H1 (cell line): ENCODE measurements around the gene STX2. TPM values are rescaled to one million over a fixed set of nuclear protein-coding genes. Genes with fewer than 3 reads are reported as not detected.

Source experiments
- CTCF ChIA-PET: fragments of 300-600 bp; sonication (Branson Sonifier 250); formaldehyde crosslinking; loops from one replicate; lab custom pipeline; 2021; ENCODE audit not compliant: partially characterized antibody; lab: Charles Lee
- POLR2A ChIA-PET: fragments of 300-600 bp; sonication (Branson Sonifier 250); formaldehyde crosslinking; loops from one replicate; lab custom pipeline; 2021; ENCODE audit warnings: inconsistent platforms; ENCODE audit not compliant: partially characterized antibody; lab: Charles Lee
- DNase-seq, 2 experiments: peaks; one replicate each; pipeline versions ENCODE4 v3.0.0 to v3.0.0-alpha.2; 2010 to 2022; ENCODE audit warnings: low spot score in 2 of 2, low read depth in 1 of 2, mixed read lengths in 1 of 2
- FAIRE-seq: peaks from 2 replicates; lab custom pipeline; 2011; peaks lifted over from hg19 to GRCh38; lab: Jason Lieb, UNC
- H2AFZ ChIP-seq: 2 replicates; pipeline ENCODE4 v1.8.1; 2012; ENCODE audit warnings: low read length, inconsistent platforms
- H2AK5ac ChIP-seq: 2 replicates; pipeline ENCODE4 v1.6.1; 2013; ENCODE audit warnings: low read depth, low read length
- H2BK120ac ChIP-seq: replicated peaks from 2 replicates; pipeline ENCODE3; 2013; ENCODE audit warnings: low read depth, low read length, inconsistent platforms
- H2BK12ac ChIP-seq: 2 replicates; pipeline ENCODE4 v1.6.1; 2013; ENCODE audit warnings: low read depth, low read length
- H2BK15ac ChIP-seq: 2 replicates; pipeline ENCODE4 v1.6.1; 2013; ENCODE audit warnings: low read length
- H2BK20ac ChIP-seq: 2 replicates; pipeline ENCODE4 v1.6.1; 2013; ENCODE audit warnings: low read length
- H2BK5ac ChIP-seq: 2 replicates; pipeline ENCODE4 v1.6.1; 2013; ENCODE audit warnings: low read depth, low read length
- H3K14ac ChIP-seq: 2 replicates; pipeline ENCODE4 v1.6.1; 2013; ENCODE audit warnings: inconsistent platforms; ENCODE audit not compliant: insufficient read length
- H3K18ac ChIP-seq: 2 replicates; pipeline ENCODE4 v1.6.1; 2013; ENCODE audit warnings: low read length; ENCODE audit errors: extremely low read depth
- H3K23ac ChIP-seq: 2 replicates; pipeline ENCODE4 v1.6.1; 2013; ENCODE audit warnings: inconsistent platforms; ENCODE audit not compliant: insufficient read length
- H3K23me2 ChIP-seq: 2 replicates; pipeline ENCODE4 v1.6.1; 2013; ENCODE audit warnings: low read depth, low read length
- H3K27ac ChIP-seq: 2 replicates; pipeline ENCODE4 v1.6.1; 2011; ENCODE audit warnings: low read depth, low read length, inconsistent platforms
- H3K27me3 ChIP-seq, 4 experiments: replicated peaks in 1 of 4; 1 replicate in 1 of 4; 2 replicates in 3 of 4; pipeline versions ENCODE4 v1.6.1 to v1.8.1; 2011 to 2013; ENCODE audit warnings: low read length in 3 of 4, mild to moderate bottlenecking in 3 of 4, inconsistent platforms in 2 of 4, mixed read lengths in 2 of 4, moderate library complexity in 1 of 4; ENCODE audit not compliant: control insufficient read depth in 3 of 4, insufficient read depth in 3 of 4; ENCODE audit errors: extremely low read depth in 1 of 4
- H3K36me3 ChIP-seq, 4 experiments: 2 replicates each; pipeline versions ENCODE4 v1.6.1 to v1.8.1; 2011 to 2013; ENCODE audit warnings: mild to moderate bottlenecking in 4 of 4, low read length in 3 of 4, moderate library complexity in 2 of 4, control low read depth in 1 of 4, inconsistent platforms in 1 of 4; ENCODE audit not compliant: insufficient read depth in 4 of 4, control insufficient read depth in 2 of 4
- H3K4ac ChIP-seq: replicated peaks from 2 replicates; pipeline ENCODE3; 2013; ENCODE audit warnings: low read length, low read depth, mixed read lengths, inconsistent platforms; ENCODE audit not compliant: insufficient read length
- H3K4me1 ChIP-seq, 4 experiments: replicated peaks in 1 of 4; 1 replicate in 1 of 4; 2 replicates in 3 of 4; pipeline versions ENCODE4 v1.6.1 to v1.8.1; 2011 to 2013; ENCODE audit warnings: low read length in 3 of 4, inconsistent platforms in 2 of 4, mixed read lengths in 1 of 4; ENCODE audit not compliant: insufficient read depth in 4 of 4, control insufficient read depth in 3 of 4
- H3K4me2 ChIP-seq, 2 experiments: 2 replicates each; pipeline versions ENCODE4 v1.6.1 to v1.8.1; 2011 to 2013; ENCODE audit warnings: low read depth in 2 of 2, low read length in 2 of 2, control low read depth in 1 of 2, inconsistent platforms in 1 of 2, mild to moderate bottlenecking in 1 of 2; ENCODE audit not compliant: insufficient read depth in 1 of 2
- H3K4me3 ChIP-seq, 4 experiments: fragments of 200-600, 300-600 bp in 1 of 4; sonication (generic), shearing (Covaris generic), sonication (Bioruptor Twin) in 1 of 4; 2 replicates each; pipeline versions ENCODE4 v1.5.1 to v1.8.1; 2011 to 2016; ENCODE audit warnings: low read length in 4 of 4, low read depth in 3 of 4, control low read depth in 2 of 4, inconsistent platforms in 2 of 4, mild to moderate bottlenecking in 2 of 4, mixed read lengths in 1 of 4, moderate library complexity in 1 of 4; ENCODE audit not compliant: insufficient read depth in 2 of 4; ENCODE audit errors: extremely low read depth in 1 of 4
- H3K56ac ChIP-seq: replicated peaks from 2 replicates; pipeline ENCODE3; 2013; ENCODE audit warnings: low read depth, mild to moderate bottlenecking, mixed read lengths, low read length, inconsistent platforms; ENCODE audit not compliant: insufficient read length
- H3K79me1 ChIP-seq: 2 replicates; pipeline ENCODE4 v1.6.1; 2013; ENCODE audit warnings: low read depth, low read length, control low read depth
- H3K79me2 ChIP-seq, 2 experiments: 2 replicates each; pipeline versions ENCODE4 v1.6.1 to v1.8.1; 2012 to 2013; ENCODE audit warnings: low read length in 2 of 2, mild to moderate bottlenecking in 2 of 2, inconsistent platforms in 1 of 2; ENCODE audit not compliant: insufficient read depth in 2 of 2, control insufficient read depth in 1 of 2
- H3K9ac ChIP-seq, 4 experiments: replicated peaks in 1 of 4; 1 replicate in 1 of 4; 2 replicates in 3 of 4; pipeline versions ENCODE4 v1.6.1 to v1.8.1; 2011 to 2013; ENCODE audit warnings: low read depth in 3 of 4, low read length in 3 of 4, control low read depth in 2 of 4, mild to moderate bottlenecking in 2 of 4, moderate library complexity in 2 of 4, inconsistent platforms in 1 of 4; ENCODE audit errors: extremely low read depth in 1 of 4
- H3K9me3 ChIP-seq, 2 experiments: 2 replicates each; pipeline versions ENCODE4 v1.6.1 to v1.8.1; 2012 to 2013; ENCODE audit warnings: mild to moderate bottlenecking in 2 of 2, moderate library complexity in 2 of 2, control low read depth in 1 of 2, inconsistent platforms in 1 of 2, low read depth in 1 of 2, low read length in 1 of 2, mixed read lengths in 1 of 2; ENCODE audit not compliant: insufficient read depth in 2 of 2
- H4K20me1 ChIP-seq, 2 experiments: replicated peaks in 1 of 2; 2 replicates each; pipeline versions ENCODE3 to v1.8.1; 2011 to 2013; ENCODE audit warnings: inconsistent platforms in 2 of 2, low read length in 2 of 2, mild to moderate bottlenecking in 1 of 2; ENCODE audit not compliant: insufficient read depth in 2 of 2, control insufficient read depth in 1 of 2
- H4K5ac ChIP-seq: 2 replicates; pipeline ENCODE4 v1.6.1; 2013; ENCODE audit warnings: low read length, low read depth, mixed read lengths, inconsistent platforms; ENCODE audit not compliant: insufficient read length
- H4K8ac ChIP-seq: 2 replicates; pipeline ENCODE4 v1.8.0; 2013; ENCODE audit warnings: mild to moderate bottlenecking, moderate library complexity, low read length, inconsistent platforms; ENCODE audit not compliant: insufficient read depth; ENCODE audit errors: extremely low read depth
- H4K91ac ChIP-seq: replicated peaks from 2 replicates; pipeline ENCODE3; 2013; ENCODE audit warnings: low read length, mixed read lengths, inconsistent platforms; ENCODE audit not compliant: insufficient read length
- ASH2L ChIP-seq: fragments of 200-600, 300-600 bp; sonication (generic); IDR thresholded peaks from one replicate; pipeline ENCODE4 v1.7.1; 2017; ENCODE audit warnings: low read length
- BACH1 ChIP-seq: IDR thresholded peaks from 2 replicates; pipeline ENCODE4 v1.6.1; 2012; ENCODE audit warnings: low read length, improper control_type of control experiment
- BRCA1 ChIP-seq: IDR thresholded peaks from 2 replicates; pipeline ENCODE4 v1.6.1; 2012; ENCODE audit warnings: low read depth, low read length, improper control_type of control experiment
- CBX5 ChIP-seq: fragments of 300-800, 300-1000 bp; sonication (generic); IDR thresholded peaks from 2 replicates; pipeline ENCODE4 v1.7.1; 2016; ENCODE audit warnings: antibody characterized with exemption, low read length, low read depth
- CTCF ChIP-seq, 3 experiments: IDR thresholded peaks; 1 replicate in 2 of 3; 2 replicates in 1 of 3; pipeline versions ENCODE4 v1.5.1 to v1.6.1; 2011; ENCODE audit warnings: low read length in 3 of 3, mild to moderate bottlenecking in 3 of 3, inconsistent platforms in 2 of 3, low read depth in 1 of 3, moderate library complexity in 1 of 3; ENCODE audit not compliant: insufficient read depth in 1 of 3; ENCODE audit errors: control extremely low read depth in 1 of 3
- KDM1A ChIP-seq: fragments of 200-600, 300-600 bp; sonication (generic); IDR thresholded peaks from 2 replicates; pipeline ENCODE4 v1.7.1; 2016; ENCODE audit warnings: mild to moderate bottlenecking, low read length, borderline replicate concordance
- PHF8 ChIP-seq: fragments of 200-600 bp; sonication (generic); conservative IDR thresholded peaks from 2 replicates; pipeline ENCODE4 v1.7.1; 2012; ENCODE audit warnings: low read depth, mild to moderate bottlenecking, inconsistent platforms, low read length, moderate library complexity
- RNF2 ChIP-seq: fragments of 200-900, 300-1000 bp; sonication (generic); IDR thresholded peaks from 2 replicates; pipeline ENCODE4 v1.7.1; 2016; ENCODE audit warnings: borderline replicate concordance, low read depth, mild to moderate bottlenecking, antibody characterized with exemption, low read length; ENCODE audit not compliant: poor library complexity, severe bottlenecking; ENCODE audit errors: missing control alignments
- RXRA ChIP-seq: IDR thresholded peaks from 2 replicates; pipeline ENCODE4 v1.6.1; 2011; ENCODE audit warnings: low read depth, mild to moderate bottlenecking, low read length, moderate library complexity; ENCODE audit not compliant: insufficient read depth
- SP1 ChIP-seq: IDR thresholded peaks from 2 replicates; pipeline ENCODE4 v1.6.1; 2011; ENCODE audit warnings: low read depth, low read length
- TBP ChIP-seq: IDR thresholded peaks from 2 replicates; pipeline ENCODE4 v1.6.1; 2011; ENCODE audit warnings: low read depth, low read length, improper control_type of control experiment
- WGBS, 2 experiments: shearing (Covaris generic) in 1 of 2; methylation state at CpG; one replicate each; pipeline versions ENCODE4 v1.1.6 to v1.1.7; 2013 to 2015; ENCODE audit warnings: low lambda C conversion rate in 2 of 2, mixed read lengths in 2 of 2, inconsistent platforms in 1 of 2, low coverage in 1 of 2, missing lambda C conversion rate in 1 of 2; ENCODE audit not compliant: insufficient replicate concordance in 2 of 2, insufficient coverage in 1 of 2, insufficient read length in 1 of 2; ENCODE audit errors: extremely low coverage in 1 of 2, missing lambda C conversion rate in 1 of 2; 5-methylcytosine and 5-hydroxymethylcytosine counted together
- polyA plus RNA-seq, 7 experiments: library from polyadenylated mRNA; depleted of rRNA in 3 of 7; stranded (reverse) in 5 of 7; unstranded in 2 of 7; fragments of >200 nt in 5 of 7; fragments of 200-250 nt in 2 of 7; gene quantifications; 1 replicate in 5 of 7; 2 replicates in 1 of 7; 4 replicates in 1 of 7; pipeline versions ENCODE4 v1.2.1 to v1.2.3, GENCODE V29; 2011 to 2013; ENCODE audit warnings: missing spikeins in 2 of 7, mixed read lengths in 2 of 7
- total RNA-seq: library from RNA; stranded (reverse); fragmentation: NEBNext Ultra II Directional; extraction: Animal tissue kit (Norgen Biotek cat#: 25700); gene quantifications from 2 replicates; pipeline ENCODE4 v1.2.1, GENCODE V29; 2021

STX2 gene
- total and polyA plus RNA-seq, 2 of the 8 experiments (the other 6 are each of a cell fraction or from before 2014, with no cell fraction given) = 20.0 to 26.3 TPM

- Histone ChIP-seq H3K27me3 (peaks cover 0 to 4% (median under 1%) of the 10 kb centered on the region in 4 experiments; a peak in 2 of 7 replicates), H4K5ac (no peak overlapping the region), H4K8ac (no peak overlapping the region), H3K4me3 (peak overlapping the region in 1 of 4 experiments; percentile 53; a peak in 2 of 8 replicates), H3K9ac (no peak overlapping the region), H2BK120ac (no peak overlapping the region), H4K91ac (no peak overlapping the region), H3K9me3 (no peaks in the 10 kb centered on the region), H4K20me1 (peaks cover 0 to 3% of the 10 kb centered on the region in 2 experiments), H3K27ac (no peak overlapping the region), H2BK12ac (no peak overlapping the region), H3K4me2 (peak overlapping the region; percentile 76 to 86; a peak in 1 of 4 replicates), H3K36me3 (no peaks in the 10 kb centered on the region), H3K23ac (no peak overlapping the region), H3K23me2 (peaks cover 5% of the 10 kb centered on the region), H2BK20ac (no peak overlapping the region), H3K79me1 (no peaks in the 10 kb centered on the region), H3K4me1 (peaks cover 2 to 10% (median 3%) of the 10 kb centered on the region in 4 experiments; a peak in 6 of 7 replicates), H3K56ac (no peak overlapping the region), H2AFZ (no peak overlapping the region), H2BK15ac (no peak overlapping the region), H3K4ac (no peak overlapping the region), H2AK5ac (no peak overlapping the region), H3K14ac (no peak overlapping the region), H3K79me2 (no peaks in the 10 kb centered on the region), H3K18ac (no peak overlapping the region), H2BK5ac (no peak overlapping the region)
- 90% methylated on average over 11 of the region's 11 CpGs; no CpG with 5 or more reads in 1 of the 2 experiments for WGBS, 2 experiments
- ChIA-PET CTCF (interaction anchor here (0.7 to 1.9 kb wide), 7 partner anchors 11 to 355 kb away, joined by 3 to 5 read pairs (median 4); no protein-coding TSS in a partner anchor), POLR2A (interaction anchor here (0.6 to 4.4 kb wide), 3 partner anchors 11 to 23 kb away, joined by 3 to 15 read pairs (median 3); no protein-coding TSS in a partner anchor)
- DNase-seq = no peak
- no peak for FAIRE-seq
- TF ChIP-seq SP1 = no peak
- no peak for TF ChIP-seq KDM1A
- no peak for TF ChIP-seq RNF2
- no peak for TF ChIP-seq CTCF (IDR thresholded peaks at IDR 0.05; ENCODE audit: control extremely low read depth in 1 of 3, insufficient read depth in 1 of 3, low read depth in 1 of 3, low read length in 3 of 3)
- no peak for TF ChIP-seq TBP
- no peak for TF ChIP-seq BACH1
- TF ChIP-seq RXRA = no peak
- no peak for TF ChIP-seq PHF8
- TF ChIP-seq CBX5 = no peak
- no peak for TF ChIP-seq BRCA1
- no peak for TF ChIP-seq ASH2L
These were observed 62.2 kb downstream of the STX2 start for GRCh38 chr12:130776857-130777339.
